HepG2 (cell line): ENCODE results near the gene TRAF4. TPM values are rescaled to one million over a fixed set of nuclear protein-coding genes. Genes with fewer than 3 reads are reported as not detected.
A peak's percentile ranks its signal among the peaks of the same experiment; 100 is the strongest.

ENCODE experiments used
- ATAC-seq: fragments of 200-7000 bp; cut with Tn5 transposase; 3 replicates; pipeline ENCODE4 v1.9.1; 2020; ENCODE audit warnings: mild to moderate bottlenecking, moderate library complexity
- BruUV-seq: library from RNA; stranded (reverse); fragments of 400-500 nt; replicated peaks from 2 replicates; lab custom pipeline; 2021; lab: Mats Ljungman, UMichigan
- CTCF ChIA-PET: fragments of 300-600 bp; formaldehyde crosslinking; extraction: SDS; loops from one replicate; lab custom pipeline; 2021; ENCODE audit warnings: low total read pairs, inconsistent platforms, low intra/inter-chr PET ratio; lab: Yijun Ruan, JAX
- POLR2A ChIA-PET: fragments of 350-600 bp; sonication (Branson Sonifier 250); formaldehyde crosslinking; loops from one replicate; lab custom pipeline; 2020; ENCODE audit warnings: antibody characterized with exemption, inconsistent platforms; lab: Yijun Ruan, JAX
- DNase-seq: peaks from one replicate; pipeline ENCODE4 v3.0.0-alpha.2; 2015; ENCODE audit warnings: low spot score
- FAIRE-seq: peaks from 3 replicates; lab custom pipeline; 2011; peaks lifted over from hg19 to GRCh38; lab: Jason Lieb, UNC
- H2AFZ ChIP-seq: one replicate; pipeline ENCODE4 v1.6.1; 2011; ENCODE audit warnings: low read length, inconsistent platforms
- H3K27ac ChIP-seq: fragments of 300-600 bp; 3 replicates; pipeline ENCODE4 v1.8.0; 2011; ENCODE audit warnings: mixed run types, mild to moderate bottlenecking, mixed read lengths, low read length, inconsistent platforms; ENCODE audit not compliant: insufficient read depth; ENCODE audit errors: extremely low read length
- H3K27me3 ChIP-seq, 2 experiments: fragments of 200-600 bp in 1 of 2; 2 replicates in 1 of 2; 3 replicates in 1 of 2; pipeline versions ENCODE4 v1.6.0 to v1.8.0; 2011; ENCODE audit warnings: low read length in 2 of 2, mild to moderate bottlenecking in 2 of 2, moderate library complexity in 2 of 2, inconsistent platforms in 1 of 2; ENCODE audit not compliant: insufficient read depth in 2 of 2, control insufficient read depth in 1 of 2
- H3K36me3 ChIP-seq, 2 experiments: fragments of 200-600 bp in 1 of 2; replicated peaks in 1 of 2; 2 replicates in 1 of 2; 3 replicates in 1 of 2; pipeline versions ENCODE4 v1.5.1 to v1.8.0; 2011; ENCODE audit warnings: low read length in 2 of 2, inconsistent platforms in 1 of 2; ENCODE audit not compliant: insufficient read depth in 2 of 2, control insufficient read depth in 1 of 2
- H3K4me1 ChIP-seq: 2 replicates; pipeline ENCODE4 v1.5.1; 2012; ENCODE audit warnings: low read length, inconsistent platforms; ENCODE audit not compliant: insufficient read depth
- H3K4me2 ChIP-seq: 2 replicates; pipeline ENCODE4 v1.6.0; 2011; ENCODE audit warnings: low read depth, low read length, inconsistent platforms
- H3K4me3 ChIP-seq, 3 experiments: fragments of 200-600 bp in 1 of 3; sonication (generic), shearing (Covaris generic) in 1 of 3; replicated peaks in 1 of 3; 2 replicates each; pipeline ENCODE4 v1.5.1; 2011 to 2016; ENCODE audit warnings: low read length in 3 of 3, inconsistent platforms in 2 of 3, low read depth in 2 of 3, mild to moderate bottlenecking in 2 of 3, control low read depth in 1 of 3, mixed read lengths in 1 of 3; ENCODE audit not compliant: insufficient read depth in 1 of 3
- H3K79me2 ChIP-seq: one replicate; pipeline ENCODE4 v1.6.1; 2011; ENCODE audit warnings: low read length, inconsistent platforms; ENCODE audit not compliant: insufficient read depth
- H3K9ac ChIP-seq: 2 replicates; pipeline ENCODE4 v1.6.0; 2011; ENCODE audit warnings: mild to moderate bottlenecking, low read depth, low read length, inconsistent platforms; ENCODE audit not compliant: insufficient read depth
- H3K9me3 ChIP-seq: 2 replicates; pipeline ENCODE4 v1.5.1; 2012; ENCODE audit warnings: mild to moderate bottlenecking, low read length
- H4K20me1 ChIP-seq: 2 replicates; pipeline ENCODE4 v1.6.0; 2011; ENCODE audit warnings: inconsistent platforms, mild to moderate bottlenecking, low read length, moderate library complexity; ENCODE audit not compliant: insufficient read depth
- ELF3 ChIP-seq: IDR thresholded peaks from 2 replicates; pipeline ENCODE4 v1.6.1; 2016; ENCODE audit warnings: missing genetic modification reagents, missing compliant biosample characterization
- WGBS: methylation state at CpG from one replicate; pipeline ENCODE4 v1.1.6; 2017; ENCODE audit warnings: low lambda C conversion rate; 5-methylcytosine and 5-hydroxymethylcytosine counted together
- in situ Hi-C: cut with HindIII; loops from 2 replicates; pipeline ENCODE4 v1.10.0; 2017; ENCODE audit warnings: low pct_unique_long_range_greater_than_20kb; ENCODE audit not compliant: extremely low pct_ligation_motif_present
- intact Hi-C: fragments of 100-400 bp; cut with micrococcal nuclease; formaldehyde crosslinking; loops from one replicate; pipeline ENCODE4 v1.10.0; 2022; ENCODE audit not compliant: unreplicated experiment
- polyA plus RNA-seq, 8 experiments: library from polyadenylated mRNA; depleted of rRNA in 3 of 8; stranded (reverse) in 7 of 8; unstranded in 1 of 8; fragments of >200 nt; fragmentation: Illumina TruSeq in 4 of 8; extraction: Trizol in 4 of 8; gene quantifications; 2 replicates each; pipeline versions ENCODE4 v1.2.1 to v1.2.3, GENCODE V29; 2011 to 2016; ENCODE audit warnings: low read depth in 4 of 8, missing spikeins in 1 of 8, mixed read lengths in 1 of 8; ENCODE audit not compliant: insufficient read depth in 1 of 8
- total RNA-seq, 5 experiments: library from RNA; depleted of rRNA; stranded (reverse); fragments of >200 nt; fragmentation: Illumina TruSeq; extraction: Trizol; gene quantifications; 2 replicates each; pipeline ENCODE4 v1.2.3, GENCODE V29; 2016; ENCODE audit warnings: low read depth in 1 of 5
- TF ChIP-seq, protein P1 (sequence below): sonication (generic); formaldehyde crosslinking; IDR thresholded peaks from 2 replicates; pipeline ENCODE4 v1.5.0; 2020; ENCODE audit warnings: mild to moderate bottlenecking, missing genetic modification reagents, borderline replicate concordance

TRAF4 gene
- total and polyA plus RNA-seq, 2 of the 13 experiments (the other 11 are each of a cell fraction or from before 2014, with no cell fraction given), result 86.0 to 89.9 TPM

DNA sequence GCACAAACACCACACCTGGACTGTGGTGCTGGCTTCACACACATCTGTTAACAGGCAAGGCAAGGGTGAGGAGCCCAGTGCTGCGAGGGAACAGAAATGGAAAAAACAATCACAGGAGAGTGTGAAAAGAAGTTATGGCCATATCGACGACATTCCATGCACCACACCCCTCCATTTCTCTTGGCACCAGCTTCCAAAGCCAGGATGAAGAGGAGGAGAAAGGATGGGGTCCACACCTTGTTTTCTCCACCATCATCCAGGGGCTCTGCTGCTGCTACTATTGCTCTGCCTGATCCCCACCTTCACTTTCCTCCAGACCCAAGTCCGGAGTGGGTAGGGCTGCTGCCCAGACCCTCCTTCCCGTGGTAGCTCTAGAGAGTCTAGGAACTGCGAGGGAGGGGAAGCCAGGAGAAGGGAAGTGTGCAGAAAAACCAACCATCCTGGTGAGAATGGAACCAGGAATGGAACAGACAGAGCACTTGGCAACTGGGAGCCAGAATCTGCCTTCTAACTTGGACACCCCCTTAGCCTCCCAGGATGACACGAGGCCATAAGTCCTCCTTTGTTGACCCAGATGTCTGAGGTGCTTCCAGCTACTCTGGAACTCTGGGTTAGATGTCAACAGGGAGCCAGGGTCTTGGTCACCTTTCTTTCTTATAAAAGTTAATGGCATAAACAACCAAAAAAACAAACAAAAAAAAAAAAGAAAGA, 31.0 kb upstream of the TRAF4 start:
- Histone ChIP-seq H2AFZ (no peak overlapping the region), H3K79me2 (no peaks in the 10 kb centered on the region), H3K27me3 (peaks cover 2 to 3% of the 10 kb centered on the region in 2 experiments; a peak in 2 of 5 replicates), H3K4me1 (peaks cover 47% of the 10 kb centered on the region), H3K4me2 (no peak overlapping the region; the same call in 1 of the 2 replicates), H3K4me3 (0 out of 6 replicates have a peak overlapping the region, but pooled peaks of 1 of the 3 experiments have one; percentile 4), H3K36me3 (no peaks in the 10 kb centered on the region), H4K20me1 (no peaks in the 10 kb centered on the region), H3K9ac (0 out of 2 replicates have a peak overlapping the region, but pooled peaks have one; percentile 2), H3K27ac (no peak overlapping the region), H3K9me3 (no peaks in the 10 kb centered on the region)
- intact Hi-C loops, result no loop called here
- DNase-seq (no peak), FAIRE-seq (no peak), ATAC-seq (no peak)
- in situ Hi-C loops, result no loop called here
- CTCF ChIA-PET, result interaction anchor here (0.6 kb wide), 1 partner anchor 37 kb away, joined by 3 read pairs; no protein-coding TSS in a partner anchor
- BruUV-seq, result no TSS peak
- TF ChIP-seq, protein P1, sequence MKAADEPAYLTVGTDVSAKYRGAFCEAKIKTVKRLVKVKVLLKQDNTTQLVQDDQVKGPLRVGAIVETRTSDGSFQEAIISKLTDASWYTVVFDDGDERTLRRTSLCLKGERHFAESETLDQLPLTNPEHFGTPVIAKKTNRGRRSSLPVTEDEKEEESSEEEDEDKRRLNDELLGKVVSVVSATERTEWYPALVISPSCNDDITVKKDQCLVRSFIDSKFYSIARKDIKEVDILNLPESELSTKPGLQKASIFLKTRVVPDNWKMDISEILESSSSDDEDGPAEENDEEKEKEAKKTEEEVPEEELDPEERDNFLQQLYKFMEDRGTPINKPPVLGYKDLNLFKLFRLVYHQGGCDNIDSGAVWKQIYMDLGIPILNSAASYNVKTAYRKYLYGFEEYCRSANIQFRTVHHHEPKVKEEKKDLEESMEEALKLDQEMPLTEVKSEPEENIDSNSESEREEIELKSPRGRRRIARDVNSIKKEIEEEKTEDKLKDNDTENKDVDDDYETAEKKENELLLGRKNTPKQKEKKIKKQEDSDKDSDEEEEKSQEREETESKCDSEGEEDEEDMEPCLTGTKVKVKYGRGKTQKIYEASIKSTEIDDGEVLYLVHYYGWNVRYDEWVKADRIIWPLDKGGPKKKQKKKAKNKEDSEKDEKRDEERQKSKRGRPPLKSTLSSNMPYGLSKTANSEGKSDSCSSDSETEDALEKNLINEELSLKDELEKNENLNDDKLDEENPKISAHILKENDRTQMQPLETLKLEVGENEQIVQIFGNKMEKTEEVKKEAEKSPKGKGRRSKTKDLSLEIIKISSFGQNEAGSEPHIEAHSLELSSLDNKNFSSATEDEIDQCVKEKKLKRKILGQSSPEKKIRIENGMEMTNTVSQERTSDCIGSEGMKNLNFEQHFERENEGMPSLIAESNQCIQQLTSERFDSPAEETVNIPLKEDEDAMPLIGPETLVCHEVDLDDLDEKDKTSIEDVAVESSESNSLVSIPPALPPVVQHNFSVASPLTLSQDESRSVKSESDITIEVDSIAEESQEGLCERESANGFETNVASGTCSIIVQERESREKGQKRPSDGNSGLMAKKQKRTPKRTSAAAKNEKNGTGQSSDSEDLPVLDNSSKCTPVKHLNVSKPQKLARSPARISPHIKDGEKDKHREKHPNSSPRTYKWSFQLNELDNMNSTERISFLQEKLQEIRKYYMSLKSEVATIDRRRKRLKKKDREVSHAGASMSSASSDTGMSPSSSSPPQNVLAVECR, result 0 out of 2 replicates have a peak, but pooled peaks have one; percentile 18
- no peak for TF ChIP-seq ELF3 (CRISPR knock-in tag)
- 48% methylated on average over 7 of the region's 7 CpGs for WGBS
- POLR2A ChIA-PET, result interaction anchor here (3.5 to 10.1 kb wide), 3 partner anchors 12 to 15 kb away, joined by 19 to 145 read pairs (median 45); partner anchors contain the start of genes NEK8 and TLCD1
